ENCODE results near the gene TULP1.

GRCh38 chr6:35478259-35478658 lies 34.4 kb downstream of the TULP1 start:
- no peak for TF ChIP-seq ZNF274 (IDR thresholded peaks at IDR 0.05; ENCODE audit: low read depth, low read length)
- no peak for TF ChIP-seq SUZ12 (IDR thresholded peaks at IDR 0.05; ENCODE audit: extremely low read depth, insufficient read depth, insufficient read length)
- no peak for TF ChIP-seq YY1 (IDR thresholded peaks at IDR 0.05; ENCODE audit: insufficient read depth, insufficient read length)
